Activated naive CD4-positive, alpha-beta T cell (primary cell): ENCODE results near the gene PPID.
"Not testable (repeated sequence)": the region's sequence is repeated elsewhere in the genome, so short reads cannot be mapped to it uniquely, and the experiment has no call there.

Source experiments
- DNase-seq, 4 experiments: peaks; one replicate each; lab custom pipeline; 2025; lab: John Stamatoyannopoulos, UW

PPID gene

DNA sequence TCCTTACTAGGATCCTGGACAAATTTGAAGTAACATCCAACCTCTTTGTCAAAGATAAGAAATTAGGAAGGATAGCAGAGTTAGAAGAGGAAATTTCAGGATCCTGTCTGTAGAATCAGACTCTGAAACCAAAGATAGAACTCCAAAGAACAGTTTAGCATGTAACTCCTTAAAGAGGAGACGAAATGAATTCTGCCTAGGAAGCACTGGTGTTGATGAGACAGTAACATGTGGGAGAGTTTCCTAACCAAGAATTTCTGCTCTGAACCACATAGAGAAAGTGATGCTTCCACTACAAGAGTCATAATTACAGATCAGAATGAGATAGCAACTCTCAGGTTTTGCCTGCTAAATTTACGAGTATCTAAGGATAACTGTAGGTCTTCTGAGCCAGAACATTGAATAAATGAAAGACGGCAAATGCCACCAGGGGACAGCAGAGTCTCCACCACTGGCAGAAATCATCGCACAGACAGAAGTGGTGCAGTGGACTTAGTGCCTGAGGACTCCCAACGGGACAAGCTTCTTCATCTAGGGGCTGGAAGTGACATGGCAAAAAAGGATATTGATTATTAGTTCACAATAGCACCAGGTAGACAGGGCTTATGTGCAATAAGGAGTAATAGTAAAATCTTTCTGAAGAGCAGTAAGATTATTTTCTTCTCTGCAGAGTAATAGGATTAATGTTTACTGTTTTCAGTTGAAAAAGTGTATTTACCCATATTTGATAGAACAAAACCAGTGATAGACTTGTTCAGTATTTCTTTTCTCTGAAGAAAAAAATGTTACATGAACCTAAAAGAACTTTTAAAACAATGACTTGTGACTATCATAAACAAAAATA, 6.7 kb upstream of the PPID start:
- peak in 1 of 4 experiments; percentile 3 for DNase-seq

- no peak for DNase-seq
Measured at GRCh38 chr4:158728236-158728635, 5.0 kb upstream of the PPID start.

DNA sequence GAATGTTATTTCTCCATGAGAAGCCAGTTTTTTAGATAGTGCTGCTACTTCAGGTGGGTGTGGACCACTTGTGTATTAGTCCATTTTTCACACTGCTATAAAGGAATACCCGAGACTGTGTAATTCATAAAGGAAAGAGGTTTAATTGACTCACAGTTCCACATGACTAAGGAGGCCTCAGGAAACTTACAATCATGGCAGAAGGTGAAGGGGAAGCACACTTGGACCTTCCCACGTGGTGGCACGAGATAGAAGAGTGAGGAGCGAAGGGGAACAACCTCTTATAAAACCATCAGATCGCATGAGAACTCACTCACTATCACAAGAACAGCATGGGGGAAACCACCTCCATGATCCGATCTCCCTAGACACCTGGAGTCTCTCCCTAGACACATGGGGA, 3.4 kb upstream of the PPID start:
- no peak for DNase-seq

GRCh38 chr4:158724637-158725036, 1.4 kb upstream of the PPID start:
- no peak for DNase-seq

DNA sequence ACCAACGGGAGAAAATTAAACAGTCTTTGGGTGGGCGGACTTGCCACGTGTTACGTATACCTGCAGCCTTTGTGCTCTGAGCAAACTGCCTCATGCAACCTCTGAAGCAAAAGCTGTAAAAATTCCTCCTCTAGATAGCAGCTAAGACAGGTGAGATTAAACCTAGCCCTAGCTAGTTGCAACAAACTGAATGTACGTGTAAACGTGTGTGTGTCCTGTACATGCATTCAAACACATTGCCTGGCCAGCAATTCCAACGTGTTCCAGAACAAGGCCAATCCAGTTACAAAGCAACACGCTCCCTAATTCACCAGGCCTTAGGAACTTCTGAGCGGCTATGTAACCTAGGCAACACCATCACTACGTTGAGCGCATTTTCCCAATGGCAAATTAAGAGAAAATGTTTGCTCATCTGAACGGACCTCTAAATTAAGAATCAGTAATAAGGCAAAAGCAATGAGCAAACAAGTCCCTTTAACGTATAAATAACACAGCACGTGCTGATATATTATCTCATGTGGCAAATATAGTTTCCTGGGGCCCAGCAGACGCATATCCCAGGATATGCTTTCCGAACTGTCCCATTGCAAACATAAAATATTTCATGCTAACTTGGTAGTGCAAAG, 792 bp downstream of the PPID start:
- DNase-seq, result no peak

GRCh38 chr4:158721680-158722079, 1.5 kb downstream of the PPID start:
- no peak for DNase-seq

- no peak for DNase-seq
Measured at GRCh38 chr4:158715802-158716201, 7.4 kb downstream of the PPID start.

DNA sequence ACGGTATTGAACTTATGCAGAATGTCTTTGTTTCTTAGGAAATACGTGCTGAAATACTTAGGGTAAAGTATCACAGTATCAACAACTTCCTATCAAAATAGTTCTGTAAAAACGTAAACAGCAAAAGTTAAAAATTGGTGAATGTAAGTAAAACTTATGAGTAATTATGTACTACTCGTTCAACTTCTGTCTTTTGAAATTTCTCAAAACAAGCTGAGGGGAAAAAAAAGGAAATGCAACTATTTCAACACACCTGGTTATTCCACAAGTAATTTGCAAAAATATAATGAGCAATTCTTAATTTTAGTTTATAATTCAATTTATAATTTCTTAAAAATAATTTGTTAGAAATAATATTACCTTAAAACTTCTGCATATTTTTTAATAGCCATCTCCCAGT, 8.3 kb downstream of the PPID start:
- no peak for DNase-seq

- not testable (repeated sequence) for DNase-seq
Measured at GRCh38 chr4:158712622-158713021, 10.6 kb downstream of the PPID start.

DNA sequence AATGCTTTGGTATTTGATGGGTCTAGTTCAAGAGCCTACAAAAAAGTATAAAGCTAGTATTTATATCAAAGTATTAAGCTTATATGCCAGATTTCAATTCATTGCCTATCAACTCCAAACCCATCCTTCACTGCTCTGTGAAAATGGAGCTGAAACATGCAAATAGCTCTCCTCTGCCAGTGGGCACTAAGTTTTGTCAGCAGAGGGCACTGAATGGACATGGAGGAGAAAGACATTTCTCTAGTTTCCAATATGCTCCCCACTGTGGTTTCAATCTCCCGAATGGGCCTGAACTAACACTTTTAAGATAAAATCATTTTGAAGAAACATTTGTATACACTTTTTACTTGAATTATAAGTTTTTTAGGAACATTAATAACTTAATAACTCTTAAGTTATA, 12.4 kb downstream of the PPID start:
- DNase-seq, result no peak

- DNase-seq, result no peak
Measured at GRCh38 chr4:158704274-158704673, 18.9 kb downstream of the PPID start.

DNA sequence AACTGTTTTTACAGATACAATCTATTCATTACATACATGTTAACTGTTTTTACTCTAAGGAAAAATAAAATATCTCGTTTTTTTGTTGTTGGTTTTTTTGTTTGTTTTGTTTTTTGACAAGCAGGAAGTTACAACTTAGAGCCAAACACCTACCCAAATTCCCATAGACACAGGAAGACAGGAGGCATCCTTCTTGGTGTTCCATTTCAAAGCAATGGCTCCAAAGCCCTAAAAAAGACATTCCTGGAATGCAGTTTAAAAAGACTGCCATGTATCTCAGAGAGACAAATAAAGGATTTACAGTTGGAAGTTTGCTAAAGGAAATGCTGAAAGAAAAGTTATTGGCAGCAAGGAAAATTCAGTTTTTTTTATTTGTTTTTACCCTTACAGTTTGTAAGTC, 34.4 kb downstream of the PPID start:
- no peak for DNase-seq

DNA sequence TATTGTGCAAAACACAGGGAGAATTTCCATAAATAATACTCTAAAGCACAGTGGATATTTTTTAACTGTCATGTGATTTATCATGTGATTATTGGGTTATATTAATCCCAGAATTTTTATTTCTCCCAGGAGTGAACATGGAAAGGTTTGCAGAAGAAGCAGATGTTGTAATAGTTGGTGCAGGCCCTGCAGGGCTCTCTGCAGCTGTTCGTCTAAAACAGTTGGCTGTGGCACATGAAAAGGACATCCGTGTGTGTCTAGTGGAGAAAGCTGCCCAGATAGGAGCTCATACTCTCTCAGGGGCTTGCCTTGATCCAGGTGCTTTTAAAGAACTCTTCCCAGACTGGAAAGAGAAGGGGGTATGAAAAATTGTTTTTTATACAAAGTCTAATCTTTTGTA, 41.1 kb downstream of the PPID start:
- DNase-seq, result no peak

DNA sequence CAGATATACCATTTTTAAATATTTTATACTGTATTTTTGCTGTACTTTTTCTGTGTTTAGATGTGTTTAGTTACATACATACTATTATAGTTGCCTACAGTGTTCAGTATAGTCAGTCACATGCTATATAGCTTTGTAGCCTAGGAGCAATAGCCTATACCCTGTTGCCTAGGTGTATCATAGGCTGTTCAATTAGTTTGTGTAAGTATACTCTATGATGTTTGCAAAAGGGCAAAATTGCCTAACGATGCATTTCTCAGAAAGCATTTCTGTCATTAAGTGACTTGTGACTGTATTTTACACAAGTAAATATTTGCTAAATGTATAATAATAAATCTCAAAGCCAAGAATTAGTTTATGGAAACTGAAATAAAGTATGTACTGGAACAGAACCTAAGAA, 41.6 kb downstream of the PPID start:
- DNase-seq, result no peak

GRCh38 chr4:158678767-158679166, 44.4 kb downstream of the PPID start:
- DNase-seq, result no peak

GRCh38 chr4:158676076-158676475, 47.1 kb downstream of the PPID start:
- no peak for DNase-seq

GRCh38 chr4:158673633-158674032, 49.6 kb downstream of the PPID start:
- no peak for DNase-seq

DNA sequence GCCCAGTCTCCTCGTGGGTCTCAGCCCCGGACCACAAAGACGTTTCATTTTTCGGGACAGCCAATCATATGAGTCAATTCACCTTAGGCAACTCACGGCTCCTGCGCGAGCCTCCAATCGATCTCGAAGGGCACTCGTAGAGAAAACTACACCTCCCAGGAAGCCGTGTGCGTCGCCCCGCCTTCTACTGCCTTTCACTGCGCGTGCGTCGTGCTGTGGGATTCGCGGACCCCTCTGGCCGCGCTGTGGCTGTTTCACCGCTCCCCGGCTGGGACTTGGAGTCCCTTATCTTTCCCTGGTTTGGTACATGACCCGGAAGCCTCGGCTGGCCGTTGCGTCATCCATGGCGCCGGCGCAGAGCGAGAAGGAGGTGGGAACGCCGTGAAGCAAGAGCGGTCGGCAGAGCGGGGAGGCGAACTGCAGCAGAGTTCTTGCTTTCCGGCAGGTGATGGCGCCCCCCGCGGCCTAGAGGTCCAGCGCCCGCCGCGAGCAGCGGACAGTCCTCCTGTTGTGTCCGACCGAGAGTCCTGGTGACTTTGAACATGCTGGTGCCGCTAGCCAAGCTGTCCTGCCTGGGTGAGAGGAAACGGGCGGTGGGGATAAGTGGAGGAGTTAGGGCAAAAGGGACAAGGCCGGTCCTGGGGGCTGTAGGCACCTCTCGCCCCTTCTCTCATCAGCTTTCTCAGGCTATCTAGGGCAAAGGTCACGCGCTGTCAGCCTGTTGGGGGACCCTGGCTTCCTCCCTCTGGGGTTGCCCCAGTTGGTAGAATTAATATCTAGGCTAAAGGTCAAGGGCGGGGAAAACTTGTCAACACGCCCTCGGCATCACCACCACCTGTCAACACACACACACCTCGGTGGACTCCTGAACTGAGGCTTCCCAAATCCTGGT, 51.0 kb downstream of the PPID start, which contains the start of gene ETFDH:
TSS of gene ETFDH (plus strand) at position 382 of the 892 bp plus-strand sequence. CDS start at position 543, 161 bp downstream.
- peak; percentile 92 to 97 (median 96) for DNase-seq

DNA sequence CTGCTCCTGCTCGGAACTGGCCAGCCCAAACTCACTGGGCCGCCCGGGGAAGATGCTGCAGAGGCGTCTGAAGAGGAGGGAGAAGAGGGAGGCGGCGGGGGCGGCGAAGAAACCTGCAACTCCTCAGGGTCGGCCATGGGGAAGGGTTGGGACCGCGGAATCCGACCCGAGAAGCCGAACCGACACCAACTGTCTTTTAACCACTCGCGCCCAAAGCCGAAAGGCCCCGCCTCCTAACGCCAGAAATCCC, 51.6 kb downstream of the PPID start, which contains the start of gene C4orf46:
TSS of gene C4orf46 (minus strand) at position 223 of the 250 bp plus-strand sequence. CDS start at position 137, 86 bp downstream.
- no peak for DNase-seq

DNA sequence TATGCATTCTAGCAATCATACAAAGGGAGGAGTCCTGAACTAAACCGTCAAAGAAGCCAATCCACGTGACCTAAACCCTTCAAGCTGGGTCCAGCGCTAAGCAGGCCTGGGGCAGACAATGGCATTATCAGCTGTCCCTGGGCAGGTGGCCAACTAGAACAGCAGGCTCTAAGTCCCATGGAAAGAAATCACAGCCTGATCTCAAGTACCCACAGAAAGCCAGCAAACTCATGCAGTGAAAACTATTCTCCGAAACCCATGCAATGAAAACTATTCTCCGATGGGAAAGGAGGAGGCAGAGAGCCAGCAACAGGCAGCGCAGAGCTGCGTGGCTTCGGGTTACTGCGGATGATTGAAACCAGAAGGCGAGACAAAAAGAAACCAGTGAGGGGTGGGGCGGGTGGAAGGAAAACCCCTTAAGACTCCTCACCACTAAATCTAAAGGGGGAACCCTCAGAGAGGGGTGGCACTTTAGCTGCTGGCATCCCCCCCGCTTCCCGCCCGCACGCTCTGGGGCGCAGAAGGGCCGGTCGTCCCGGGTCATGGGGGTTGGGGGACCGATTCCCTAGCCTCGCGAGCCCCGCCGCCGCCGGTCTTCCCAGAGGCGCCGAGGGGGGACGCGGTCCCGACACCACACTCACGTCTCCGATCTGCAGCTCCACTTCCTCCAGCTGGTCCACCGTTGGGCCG, 52.1 kb downstream of the PPID start:
- peak; percentile 10 to 48 (median 38) for DNase-seq

DNA sequence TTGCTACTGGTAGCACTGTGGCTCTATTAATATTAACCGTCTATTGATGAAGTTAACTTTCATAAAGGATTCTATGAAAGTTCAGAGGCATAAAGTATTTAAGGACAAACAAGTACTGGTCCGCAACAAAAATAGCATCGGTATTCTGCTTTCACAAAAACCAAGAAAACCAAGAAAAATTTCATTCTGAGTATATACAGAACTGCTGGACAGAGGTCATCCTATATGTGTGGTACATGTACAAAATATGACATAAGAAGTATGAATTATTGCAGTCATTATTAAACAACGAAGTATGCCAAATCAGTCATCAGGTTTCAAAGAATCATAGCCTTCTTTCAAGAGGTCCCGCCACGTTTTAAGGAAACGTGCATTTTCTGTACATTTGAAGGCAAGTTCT, 53.9 kb downstream of the PPID start:
- DNase-seq, result no peak

DNA sequence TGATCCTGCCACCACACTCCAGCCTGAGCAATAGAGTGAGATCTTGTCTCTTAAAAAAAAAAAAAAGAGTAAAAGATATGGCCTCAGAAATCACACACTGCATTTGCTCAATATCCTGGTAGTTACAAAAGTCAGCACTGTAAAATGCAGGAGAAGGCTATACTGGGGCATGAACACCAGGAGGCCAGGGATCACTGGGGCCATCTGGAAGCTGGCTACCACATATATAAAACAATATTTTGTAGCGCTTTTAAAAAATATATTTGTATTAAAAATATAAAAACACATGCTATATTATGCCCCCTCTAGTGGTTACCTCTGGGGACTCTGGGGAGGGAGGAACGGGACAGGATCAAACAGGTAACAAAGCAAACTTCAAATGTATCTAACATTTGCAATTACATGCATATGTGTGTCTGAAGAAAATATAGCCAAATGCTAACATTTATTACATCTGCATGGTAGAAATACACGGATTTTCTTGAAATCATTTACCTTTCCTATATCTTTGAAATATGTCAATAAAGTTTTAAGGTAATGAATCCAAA, 55.5 kb downstream of the PPID start:
- no peak for DNase-seq
